HepG2 (cell line): ENCODE data around the gene CHAF1A. TPM values are rescaled to one million over a fixed set of nuclear protein-coding genes. Genes with fewer than 3 reads are reported as not detected.
A peak's percentile ranks its signal among the peaks of the same experiment; 100 is the strongest.

ENCODE experiments used
- CBX5 ChIP-seq: sonication (generic); formaldehyde crosslinking; IDR thresholded peaks from 2 replicates; pipeline ENCODE4 v1.4.0; 2020; ENCODE audit warnings: missing genetic modification reagents, borderline replicate concordance
- DNMT1 ChIP-seq: sonication (generic); formaldehyde crosslinking; IDR thresholded peaks from 2 replicates; pipeline ENCODE4 v1.5.1; 2020; ENCODE audit warnings: mild to moderate bottlenecking, missing genetic modification reagents
- EP300 ChIP-seq, 3 experiments: sonication (generic) in 1 of 3; formaldehyde crosslinking in 1 of 3; IDR thresholded peaks; 2 replicates each; pipeline versions ENCODE4 v1.5.1 to v1.6.1; 2011 to 2020; ENCODE audit warnings: low read depth in 2 of 3, low read length in 2 of 3, borderline replicate concordance in 1 of 3, improper control_type of control experiment in 1 of 3, mild to moderate bottlenecking in 1 of 3, missing genetic modification reagents in 1 of 3, moderate library complexity in 1 of 3
- ETV5 ChIP-seq: IDR thresholded peaks from 2 replicates; pipeline ENCODE4 v1.6.1; 2018; ENCODE audit warnings: missing biosample characterization, missing genetic modification reagents, inconsistent platforms, borderline replicate concordance
- GABPA ChIP-seq, 2 experiments: IDR thresholded peaks; 2 replicates each; pipeline ENCODE4 v1.6.1; 2011 to 2016; ENCODE audit warnings: low read depth in 2 of 2, low read length in 1 of 2, missing biosample characterization in 1 of 2, missing genetic modification characterization in 1 of 2
- GATAD2A ChIP-seq: IDR thresholded peaks from 2 replicates; pipeline ENCODE4 v1.6.1; 2016
- HMG20B ChIP-seq: conservative IDR thresholded peaks from 2 replicates; pipeline ENCODE4 v1.6.1; 2016; ENCODE audit warnings: missing genetic modification reagents, missing compliant biosample characterization
- HNRNPUL1 ChIP-seq: fragments of 200-400 bp; formaldehyde crosslinking; IDR thresholded peaks from 2 replicates; pipeline ENCODE4 v1.6.1; 2017; ENCODE audit warnings: low read depth, mild to moderate bottlenecking, low read length, moderate library complexity
- HOMEZ ChIP-seq: IDR thresholded peaks from 2 replicates; pipeline ENCODE4 v1.6.1; 2016; ENCODE audit warnings: low read depth
- MIXL1 ChIP-seq: IDR thresholded peaks from 2 replicates; pipeline ENCODE4 v1.6.1; 2016
- MXD4 ChIP-seq: IDR thresholded peaks from 2 replicates; pipeline ENCODE4 v1.6.1; 2016; ENCODE audit warnings: mild to moderate bottlenecking, missing biosample characterization, missing genetic modification reagents
- NFYC ChIP-seq: IDR thresholded peaks from 2 replicates; pipeline ENCODE4 v1.6.1; 2016; ENCODE audit warnings: missing genetic modification reagents, missing compliant biosample characterization
- NR2C2 ChIP-seq: sonication (generic); formaldehyde crosslinking; IDR thresholded peaks from 2 replicates; pipeline ENCODE4 v1.4.0; 2020; ENCODE audit warnings: missing genetic modification reagents, mild to moderate bottlenecking, moderate library complexity, borderline replicate concordance
- NR2F1 ChIP-seq, 2 experiments: fragments of 450-650 bp in 1 of 2; formaldehyde crosslinking in 1 of 2; IDR thresholded peaks; 2 replicates each; pipeline versions ENCODE4 v1.5.0 to v1.6.1; 2016 to 2020; ENCODE audit warnings: mild to moderate bottlenecking in 1 of 2, missing compliant biosample characterization in 1 of 2, missing genetic modification reagents in 1 of 2, moderate library complexity in 1 of 2
- PRDM15 ChIP-seq: sonication (generic); formaldehyde crosslinking; IDR thresholded peaks from 2 replicates; pipeline ENCODE4 v1.4.0; 2020; ENCODE audit warnings: missing genetic modification reagents
- PTBP1 ChIP-seq: fragments of 200-400 bp; formaldehyde crosslinking; IDR thresholded peaks from 2 replicates; pipeline ENCODE4 v1.6.1; 2018; ENCODE audit warnings: low read length, low read depth; ENCODE audit not compliant: poor library complexity, severe bottlenecking
- SIN3A ChIP-seq: IDR thresholded peaks from 2 replicates; pipeline ENCODE4 v1.6.1; 2011; ENCODE audit warnings: low read depth, mild to moderate bottlenecking, control low read depth, low read length, borderline replicate concordance
- SOX6 ChIP-seq, 2 experiments: fragments of 450-650 bp in 1 of 2; sonication (generic) in 1 of 2; formaldehyde crosslinking in 1 of 2; IDR thresholded peaks; 2 replicates each; pipeline versions ENCODE4 v1.4.0 to v1.6.1; 2017 to 2020; ENCODE audit warnings: antibody characterized with exemption in 1 of 2, mild to moderate bottlenecking in 1 of 2, missing genetic modification reagents in 1 of 2
- TP53 ChIP-seq: sonication (generic); formaldehyde crosslinking; conservative IDR thresholded peaks from 2 replicates; pipeline ENCODE4 v1.4.0; 2020; ENCODE audit warnings: missing genetic modification reagents
- TRAFD1 ChIP-seq: sonication (generic); formaldehyde crosslinking; IDR thresholded peaks from 2 replicates; pipeline ENCODE4 v1.5.1; 2020; ENCODE audit warnings: missing genetic modification reagents, mild to moderate bottlenecking, borderline replicate concordance
- ZMAT3 ChIP-seq: sonication (generic); formaldehyde crosslinking; conservative IDR thresholded peaks from 2 replicates; pipeline ENCODE4 v1.7.0; 2021; ENCODE audit warnings: missing genetic modification reagents
- ZNF253 ChIP-seq: sonication (generic); formaldehyde crosslinking; IDR thresholded peaks from 2 replicates; pipeline ENCODE4 v1.8.0; 2022; ENCODE audit warnings: mild to moderate bottlenecking, missing genetic modification reagents, borderline replicate concordance
- ZNF30 ChIP-seq: sonication (generic); formaldehyde crosslinking; IDR thresholded peaks from 2 replicates; pipeline ENCODE4 v1.5.0; 2020; ENCODE audit warnings: mild to moderate bottlenecking, missing genetic modification reagents
- ZNF839 ChIP-seq: sonication (generic); formaldehyde crosslinking; IDR thresholded peaks from 2 replicates; pipeline ENCODE4 v1.4.0; 2020; ENCODE audit warnings: missing genetic modification reagents, mild to moderate bottlenecking, borderline replicate concordance
- polyA plus RNA-seq, 8 experiments: library from polyadenylated mRNA; depleted of rRNA in 3 of 8; stranded (reverse) in 7 of 8; unstranded in 1 of 8; fragments of >200 nt; fragmentation: Illumina TruSeq in 4 of 8; extraction: Trizol in 4 of 8; gene quantifications; 2 replicates each; pipeline versions ENCODE4 v1.2.1 to v1.2.3, GENCODE V29; 2011 to 2016; ENCODE audit warnings: low read depth in 4 of 8, missing spikeins in 1 of 8, mixed read lengths in 1 of 8; ENCODE audit not compliant: insufficient read depth in 1 of 8
- total RNA-seq, 5 experiments: library from RNA; depleted of rRNA; stranded (reverse); fragments of >200 nt; fragmentation: Illumina TruSeq; extraction: Trizol; gene quantifications; 2 replicates each; pipeline ENCODE4 v1.2.3, GENCODE V29; 2016; ENCODE audit warnings: low read depth in 1 of 5

Gene CHAF1A
- total and polyA plus RNA-seq, 2 of the 13 experiments (the other 11 are each of a cell fraction or from before 2014, with no cell fraction given): 11.0 to 34.8 TPM

GRCh38 chr19:4391306-4391693 is 11.1 kb upstream of the CHAF1A start (continued):
- TF ChIP-seq GATAD2A (CRISPR knock-in tag): no peak
- no peak for TF ChIP-seq SOX6 (IDR thresholded peaks at IDR 0.05)
- no peak; the same call in 1 of the 2 replicates for TF ChIP-seq SOX6 (CRISPR knock-in tag; IDR thresholded peaks at IDR 0.05)
- TF ChIP-seq TP53 (CRISPR knock-in tag): no peak
- no peak; the same call in 1 of the 2 replicates for TF ChIP-seq ETV5
- TF ChIP-seq ZNF253: no peak
- no peak for TF ChIP-seq PRDM15 (CRISPR knock-in tag)
- TF ChIP-seq NR2F1 (CRISPR knock-in tag; IDR thresholded peaks at IDR 0.05): no peak
- no peak for TF ChIP-seq ZMAT3
- no peak for TF ChIP-seq EP300 (IDR thresholded peaks at IDR 0.05; ENCODE audit: low read depth in 2 of 2, low read length in 2 of 2)
- no peak for TF ChIP-seq EP300 (CRISPR knock-in tag; IDR thresholded peaks at IDR 0.05; ENCODE audit: borderline replicate concordance)
- no peak for TF ChIP-seq NFYC
- no peak for TF ChIP-seq TRAFD1 (CRISPR knock-in tag)
- no peak for TF ChIP-seq DNMT1 (CRISPR knock-in tag)
- no peak for TF ChIP-seq GABPA (IDR thresholded peaks at IDR 0.05; ENCODE audit: low read depth, low read length)
- no peak for TF ChIP-seq GABPA (CRISPR knock-in tag; IDR thresholded peaks at IDR 0.05; ENCODE audit: low read depth)
- TF ChIP-seq ZNF839 (CRISPR knock-in tag): no peak
- no peak for TF ChIP-seq HNRNPUL1
- TF ChIP-seq ZNF30 (CRISPR knock-in tag): no peak
- no peak for TF ChIP-seq HOMEZ (CRISPR knock-in tag)
- no peak for TF ChIP-seq PTBP1
- TF ChIP-seq HMG20B: no peak
- TF ChIP-seq SIN3A: 0 out of 2 replicates have a peak, but pooled peaks have one; percentile 4
- TF ChIP-seq NR2C2 (CRISPR knock-in tag): no peak
- no peak for TF ChIP-seq CBX5 (CRISPR knock-in tag)
- TF ChIP-seq MXD4 (CRISPR knock-in tag): no peak
- TF ChIP-seq MIXL1: no peak
